GM18519 (cell line): ENCODE results near the gene PPM1E.
"Not testable (repeated sequence)": the region's sequence is repeated elsewhere in the genome, so short reads cannot be mapped to it uniquely, and the experiment has no call there.

Experiments
- ATAC-seq: cut with Tn5 transposase; IDR thresholded peaks from one replicate; pipeline ENCODE4 v1.9.1; 2021; ENCODE audit warnings: mild to moderate bottlenecking, moderate library complexity; ENCODE audit not compliant: unreplicated experiment, low FRiP score

PPM1E gene

DNA sequence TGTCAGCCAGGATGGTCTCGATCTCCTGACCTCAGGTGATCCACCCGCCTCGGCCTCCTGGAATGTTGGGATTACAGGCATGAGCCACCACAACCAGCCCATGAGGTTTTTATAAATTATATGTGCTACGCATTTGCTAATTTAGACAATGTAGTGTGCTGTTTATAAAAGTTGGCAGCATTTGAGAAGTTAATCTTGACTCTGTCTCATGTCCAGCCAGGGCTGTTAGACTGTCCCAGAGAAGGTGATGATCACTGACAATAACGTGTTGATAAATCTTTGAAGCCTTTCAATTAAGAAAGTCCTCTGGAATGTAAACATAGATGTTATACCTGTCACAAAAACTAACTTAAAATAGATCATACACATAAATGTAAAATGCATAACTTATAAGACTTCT is 82.0 kb downstream of the PPM1E start:
- ATAC-seq = no peak

DNA sequence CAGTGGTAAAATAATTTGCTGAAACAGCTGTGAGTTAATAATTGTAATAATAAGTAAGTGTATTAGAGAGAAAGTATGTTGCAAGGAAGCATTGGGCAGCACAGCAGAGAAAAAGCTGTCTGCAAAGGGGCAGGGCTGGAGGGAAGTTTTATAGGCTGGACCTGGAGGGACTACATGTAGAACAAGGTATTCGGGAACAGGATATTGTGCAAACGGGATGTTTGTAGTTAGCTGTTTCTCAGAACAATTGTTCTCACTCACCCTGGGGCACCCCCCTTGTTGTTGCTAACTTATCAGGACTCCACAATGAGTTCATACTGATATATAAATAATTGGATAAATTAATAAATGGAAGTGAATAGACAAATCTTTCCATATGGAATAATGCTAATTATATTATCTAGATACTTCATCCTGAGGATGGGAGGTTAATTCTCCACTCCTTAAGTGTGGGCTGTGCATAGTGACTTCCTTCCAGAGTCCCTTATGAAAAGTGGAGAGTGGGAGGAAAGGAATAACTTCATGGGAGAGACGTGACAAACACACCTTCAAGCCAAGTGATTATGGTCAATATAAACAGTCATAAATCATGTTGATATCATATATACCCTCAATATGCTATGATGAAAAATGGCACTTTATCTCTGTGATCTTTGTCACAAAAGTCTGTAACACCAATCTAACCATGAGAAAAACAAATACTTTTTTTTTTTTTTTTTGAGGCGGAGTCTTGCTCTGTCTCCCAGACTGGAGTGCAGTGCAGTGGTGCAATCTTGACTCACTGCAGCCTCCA is 85.4 kb downstream of the PPM1E start:
- no peak for ATAC-seq

DNA sequence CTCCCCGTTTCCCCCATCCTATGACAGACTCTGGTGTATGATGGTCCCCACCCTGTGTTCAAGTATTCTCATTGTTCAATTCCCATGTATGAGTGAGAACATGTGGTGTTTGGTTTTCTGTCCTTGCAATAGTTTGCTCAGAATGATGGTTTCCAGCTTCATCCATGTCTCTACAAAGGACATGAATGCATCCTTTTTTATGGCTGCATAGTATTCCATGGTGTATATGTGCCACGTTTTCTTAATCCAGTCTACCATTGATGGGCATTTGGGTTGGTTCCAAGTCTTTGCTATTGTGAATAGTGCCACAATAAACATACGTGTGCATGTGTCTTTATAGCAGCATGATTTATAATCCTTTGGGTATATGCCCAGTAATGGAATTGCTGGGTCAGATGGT is 90.8 kb downstream of the PPM1E start:
- not testable (repeated sequence) for ATAC-seq

DNA sequence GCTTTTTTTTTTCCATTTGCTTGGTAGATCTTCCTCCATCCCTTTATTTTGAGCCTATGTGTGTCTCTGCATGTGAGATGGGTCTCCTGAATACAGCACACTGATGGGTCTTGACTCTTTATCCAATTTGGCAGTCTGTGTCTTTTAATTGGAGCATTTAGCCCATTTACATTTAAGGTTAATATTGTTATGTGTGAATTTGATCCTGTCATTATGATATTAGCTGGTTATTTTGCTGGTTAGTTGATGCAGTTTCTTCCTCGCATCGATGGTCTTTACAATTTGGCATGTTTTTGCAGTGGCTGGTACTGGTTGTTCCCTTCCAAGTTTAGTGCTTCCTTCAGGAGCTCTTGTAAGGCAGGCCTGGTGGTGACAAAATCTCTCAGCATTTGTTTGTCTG is 94.5 kb downstream of the PPM1E start:
- not testable (repeated sequence) for ATAC-seq

DNA sequence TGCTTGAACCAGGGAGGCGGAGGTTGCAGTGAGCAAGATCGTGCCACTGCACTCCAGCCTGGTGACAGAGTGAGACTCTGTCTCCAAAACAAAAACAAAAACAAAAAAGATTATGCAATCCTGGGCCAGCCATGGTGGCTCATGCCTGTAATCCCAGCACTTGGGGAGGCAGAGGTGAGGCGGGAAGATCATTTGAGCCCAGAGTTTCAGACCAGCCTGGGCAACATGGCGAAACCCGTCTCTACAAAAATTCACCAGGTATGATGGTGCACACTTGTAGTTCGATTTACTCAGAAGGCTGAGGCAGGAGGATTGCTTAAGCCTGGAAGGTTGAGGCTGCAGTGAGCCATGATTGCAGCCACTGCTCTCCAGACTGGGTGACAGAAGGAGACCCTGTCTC is 109.6 kb downstream of the PPM1E start:
- ATAC-seq = no peak

DNA sequence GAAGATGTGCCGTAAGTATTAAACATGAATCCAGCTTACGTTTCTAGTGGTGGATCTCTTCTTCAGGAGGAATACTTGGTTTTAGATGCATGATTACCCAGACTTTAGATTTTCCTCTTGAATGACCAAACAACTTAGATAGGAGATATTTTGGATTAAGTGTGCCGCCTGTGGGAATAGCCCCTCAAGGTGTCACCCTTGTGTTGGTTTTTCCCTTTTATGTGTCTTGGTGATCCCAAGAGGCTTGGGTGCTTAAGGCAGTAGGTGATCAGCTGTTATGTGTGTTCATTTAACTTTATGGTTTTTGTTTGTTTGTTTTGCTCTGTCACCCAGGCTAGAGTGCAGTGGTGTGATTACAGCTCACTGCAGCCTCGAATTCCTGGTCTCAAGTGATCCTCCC is 115.1 kb downstream of the PPM1E start:
- no peak for ATAC-seq

DNA sequence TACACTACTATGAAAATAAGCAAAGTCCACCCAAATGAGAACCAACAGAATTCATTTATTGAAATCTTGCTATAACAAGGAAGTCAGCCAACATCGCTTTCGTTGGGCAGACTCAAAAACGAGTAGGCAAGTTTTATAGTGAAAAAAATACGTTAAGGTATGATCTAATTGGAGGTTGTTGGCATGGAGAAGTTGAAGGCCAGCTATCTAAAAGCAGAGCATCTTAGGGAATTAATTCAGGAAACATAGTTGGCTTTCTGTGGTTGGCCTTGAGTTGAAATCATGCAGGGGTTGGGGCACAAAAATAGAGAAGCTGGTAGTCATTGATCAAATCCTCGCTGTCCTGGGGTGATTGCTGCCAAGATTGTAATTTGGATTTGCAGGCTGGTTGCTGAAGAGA is 118.3 kb downstream of the PPM1E start:
- ATAC-seq = no peak

DNA sequence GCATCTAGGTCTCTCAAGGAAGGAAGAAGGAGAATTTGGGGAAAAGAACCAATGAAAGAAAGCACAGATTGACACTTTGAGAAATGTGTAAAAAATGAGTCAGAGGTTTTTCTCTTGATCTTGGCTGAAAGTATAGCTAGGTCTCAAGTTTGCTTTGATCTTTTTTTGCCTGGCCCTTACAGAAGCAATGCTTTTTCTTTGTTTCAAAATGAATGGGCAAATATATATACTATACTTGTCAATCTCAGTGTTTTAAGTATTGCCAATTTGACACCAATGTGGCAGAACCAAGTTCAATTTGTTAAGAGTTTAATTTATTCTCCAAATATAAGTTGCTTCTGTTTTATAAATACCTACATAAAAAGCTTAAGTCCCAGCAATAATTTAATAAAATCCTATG is 119.6 kb downstream of the PPM1E start:
- ATAC-seq = no peak

DNA sequence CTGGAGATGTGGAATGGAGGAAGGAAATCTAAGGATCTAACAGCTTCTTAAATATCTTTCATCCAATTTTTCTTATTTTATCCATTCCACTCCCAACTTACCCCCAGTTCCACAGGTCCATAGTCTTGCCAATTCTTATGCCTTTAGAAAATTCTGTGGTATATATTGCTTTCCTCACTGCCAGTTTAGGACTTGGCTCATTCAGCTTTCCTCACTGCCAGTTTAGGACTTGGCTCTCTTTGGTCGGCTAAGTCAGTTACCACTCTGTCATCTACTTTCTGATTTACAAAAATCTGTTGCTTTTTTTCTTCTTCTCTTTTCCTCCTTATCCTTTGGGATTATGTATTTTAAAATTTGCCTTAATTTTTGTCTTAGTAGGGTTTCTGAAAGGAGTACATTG is 128.5 kb downstream of the PPM1E start:
- ATAC-seq = no peak

DNA sequence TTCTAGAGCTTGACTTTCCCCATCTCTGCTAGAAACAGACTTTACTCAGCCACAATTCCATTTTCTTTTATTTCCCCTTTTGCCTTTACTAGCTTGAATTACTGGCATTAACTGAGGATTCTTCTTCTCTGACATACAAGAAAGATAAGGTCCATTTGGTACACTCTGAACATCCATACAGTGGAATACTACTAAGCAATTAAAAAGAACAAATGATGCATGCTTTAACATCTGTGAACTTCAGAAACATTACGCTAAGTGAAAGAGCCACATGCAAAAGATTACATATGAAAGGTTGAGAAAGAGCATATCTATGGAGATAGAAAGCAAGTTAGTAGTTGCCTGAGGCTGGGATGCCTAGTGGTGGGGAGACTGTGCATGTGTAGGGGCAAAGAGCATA is 130.9 kb downstream of the PPM1E start:
- no peak for ATAC-seq

DNA sequence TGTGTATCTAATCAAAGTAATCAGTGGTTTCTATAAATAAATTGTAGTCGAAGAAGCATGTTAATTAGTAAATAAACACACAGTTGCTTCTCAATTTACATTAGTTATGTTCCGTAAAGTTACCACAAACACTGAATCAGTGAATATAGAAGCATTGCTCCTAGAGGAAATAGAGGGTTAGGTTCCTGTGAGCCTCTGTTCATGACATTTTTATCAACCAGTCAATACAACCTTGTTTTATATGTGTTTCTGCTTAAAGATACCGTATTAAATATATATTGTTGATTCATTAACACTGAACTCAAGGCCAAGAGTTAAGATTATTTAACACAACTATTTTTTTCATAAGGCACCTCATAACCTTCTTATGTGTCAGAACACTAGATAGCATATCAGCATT is 134.3 kb downstream of the PPM1E start:
- no peak for ATAC-seq

DNA sequence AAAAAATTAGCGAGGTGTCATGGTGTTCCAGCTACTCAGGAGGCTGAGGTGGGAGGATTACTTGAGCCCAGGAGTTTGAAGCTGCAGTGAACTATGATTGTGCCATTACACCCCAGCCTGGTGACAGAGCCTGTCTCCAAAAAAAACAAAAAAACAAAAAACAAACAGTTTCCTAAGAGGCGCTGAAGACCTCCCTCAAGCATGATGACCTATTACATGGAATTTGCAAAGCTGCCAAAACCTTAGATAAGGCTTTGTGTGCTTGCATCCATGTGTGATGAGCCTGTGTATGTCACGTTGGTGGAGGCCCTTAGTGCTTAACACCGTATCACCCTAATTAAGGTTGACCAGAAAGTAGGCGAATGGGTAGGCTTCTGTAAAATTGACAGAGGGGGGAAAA is 143.5 kb downstream of the PPM1E start:
- ATAC-seq = no peak

DNA sequence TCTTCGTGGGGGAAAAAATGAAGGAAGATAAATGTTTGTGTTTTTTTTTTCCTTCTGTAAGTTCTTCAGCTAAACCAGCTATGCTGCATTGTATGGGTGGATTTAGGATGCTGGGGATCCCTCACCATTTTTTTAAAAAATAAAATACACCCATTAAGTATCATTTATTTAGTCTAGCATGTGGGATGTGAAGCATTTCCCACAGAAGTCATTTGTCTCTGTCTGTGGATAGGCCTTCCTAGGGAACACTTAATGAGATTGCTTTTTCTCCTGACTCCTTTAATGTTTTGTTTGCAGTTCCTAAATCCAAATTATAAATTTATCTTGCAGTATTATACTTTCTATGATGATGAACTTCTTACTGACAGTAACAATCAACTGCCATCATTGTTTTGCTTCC is 146.7 kb downstream of the PPM1E start:
- ATAC-seq = no peak

DNA sequence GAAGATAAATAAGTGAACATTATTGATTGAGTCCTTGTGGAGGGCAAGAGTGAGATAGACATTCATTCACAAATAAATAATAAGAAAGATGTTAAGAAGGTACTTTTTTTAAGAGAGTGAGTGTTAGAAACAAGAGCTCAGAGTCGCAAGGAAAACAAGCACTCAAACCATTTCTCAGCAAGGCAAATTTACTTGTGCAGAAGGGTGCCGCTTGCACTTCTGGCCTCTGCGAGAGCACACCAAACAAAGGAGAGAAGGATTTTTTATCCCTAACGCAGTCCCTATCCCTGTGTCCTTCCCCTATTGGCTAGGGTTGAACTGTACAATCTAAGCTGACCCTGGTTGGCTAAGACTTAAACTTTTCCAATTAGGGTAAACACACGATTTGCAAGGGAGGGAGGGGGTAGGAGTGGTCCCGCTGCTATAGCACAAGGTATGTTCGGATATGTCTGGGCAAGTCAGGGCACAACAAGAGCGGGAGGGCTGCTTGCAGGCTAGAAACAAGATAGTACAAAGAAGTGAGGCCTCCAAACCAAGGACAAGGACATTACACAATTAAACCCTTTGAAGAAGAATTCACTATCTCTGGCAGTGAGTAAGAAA is 156.2 kb downstream of the PPM1E start:
- no peak for ATAC-seq

DNA sequence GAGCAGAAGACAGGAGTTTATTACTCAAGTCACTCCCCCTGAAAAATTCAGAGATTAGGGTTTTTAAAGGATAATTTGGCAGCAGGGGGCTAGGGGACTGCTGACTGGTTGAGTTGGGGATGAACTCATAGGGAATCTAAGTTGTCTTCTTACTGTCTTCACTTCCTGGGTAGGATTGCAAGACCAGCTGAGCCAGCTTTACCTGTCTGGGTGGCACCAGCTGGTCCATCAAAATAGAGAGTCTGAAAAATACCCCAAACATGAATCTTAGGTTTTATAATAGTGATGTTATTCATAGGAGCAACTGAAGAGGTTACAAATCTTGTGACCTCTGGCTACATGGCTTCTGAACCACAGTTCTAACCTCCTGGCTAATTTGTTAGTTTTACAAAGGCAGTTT is 157.9 kb downstream of the PPM1E start:
- no peak for ATAC-seq

DNA sequence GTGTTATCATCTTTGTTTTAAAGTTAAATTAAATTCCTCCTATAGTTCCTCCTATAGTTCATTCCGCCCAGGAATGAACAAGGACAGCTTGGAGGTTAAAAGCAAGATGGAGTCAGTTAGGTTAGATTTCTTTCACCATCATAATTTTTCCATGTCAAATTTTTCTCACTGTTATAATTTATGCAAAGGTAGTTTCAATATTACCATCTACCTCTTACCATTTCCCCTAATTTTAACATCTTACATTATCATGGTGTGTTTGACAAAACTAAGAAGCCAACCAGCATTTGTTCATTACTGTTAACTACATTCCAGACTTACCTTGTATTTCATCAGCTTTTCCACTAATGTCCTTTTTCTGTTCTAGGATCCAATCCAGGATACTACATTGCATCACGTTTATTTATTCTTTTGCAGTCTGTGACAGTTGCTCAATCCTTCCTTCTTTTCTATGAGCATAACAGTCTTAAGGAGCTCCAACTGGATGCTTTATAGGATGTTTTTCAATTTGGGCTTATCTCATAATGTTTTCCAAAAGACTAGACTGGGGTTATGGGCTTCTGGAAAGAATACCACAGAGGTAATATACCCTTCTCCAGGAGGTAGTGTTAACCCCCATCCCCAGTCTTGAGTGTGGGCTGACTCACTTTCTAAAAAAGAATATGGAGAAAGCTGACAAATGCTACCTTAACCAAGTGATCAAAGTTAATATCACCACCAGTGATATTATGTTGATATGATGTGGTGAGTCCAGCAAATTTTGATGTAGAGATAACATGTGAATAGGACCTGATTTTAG is 158.5 kb downstream of the PPM1E start:
- no peak for ATAC-seq

DNA sequence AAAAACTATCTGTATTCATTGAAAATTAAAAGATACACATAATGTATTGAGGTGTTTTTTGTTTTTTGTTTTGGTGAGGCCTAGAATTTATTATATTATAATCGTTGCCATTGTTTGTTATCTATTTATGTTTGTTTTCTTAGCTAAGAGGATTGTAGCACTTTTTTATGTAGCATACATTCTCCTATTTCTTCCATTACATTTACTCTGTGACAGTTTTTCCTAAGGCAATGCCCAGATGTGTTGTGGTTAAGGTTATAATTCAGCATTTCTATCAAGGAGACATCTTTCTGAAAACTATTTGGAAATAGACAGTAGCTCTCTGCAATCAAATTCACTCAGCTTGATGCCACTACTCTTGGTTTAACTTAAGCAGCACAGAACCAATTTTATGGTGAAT is 161.6 kb downstream of the PPM1E start:
- no peak for ATAC-seq

DNA sequence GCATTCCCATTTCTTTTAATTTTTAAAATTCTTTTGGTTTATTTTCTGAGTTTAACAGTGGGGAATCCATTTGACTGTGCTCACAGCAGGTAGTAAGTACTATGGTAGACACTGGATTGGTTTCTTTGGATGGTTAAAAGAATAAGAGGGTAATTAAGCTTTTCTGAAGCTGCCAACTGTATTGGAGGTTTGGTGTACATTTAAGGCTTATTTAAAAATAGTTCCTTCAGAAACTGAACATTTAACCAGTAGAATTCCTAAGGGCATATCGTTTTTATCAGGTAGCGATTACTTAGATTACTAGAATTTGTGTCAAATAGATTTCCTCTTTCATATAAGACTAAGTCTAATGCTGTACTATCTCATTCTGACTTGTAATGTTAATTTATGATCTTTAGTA is 162.4 kb downstream of the PPM1E start:
- no peak for ATAC-seq

DNA sequence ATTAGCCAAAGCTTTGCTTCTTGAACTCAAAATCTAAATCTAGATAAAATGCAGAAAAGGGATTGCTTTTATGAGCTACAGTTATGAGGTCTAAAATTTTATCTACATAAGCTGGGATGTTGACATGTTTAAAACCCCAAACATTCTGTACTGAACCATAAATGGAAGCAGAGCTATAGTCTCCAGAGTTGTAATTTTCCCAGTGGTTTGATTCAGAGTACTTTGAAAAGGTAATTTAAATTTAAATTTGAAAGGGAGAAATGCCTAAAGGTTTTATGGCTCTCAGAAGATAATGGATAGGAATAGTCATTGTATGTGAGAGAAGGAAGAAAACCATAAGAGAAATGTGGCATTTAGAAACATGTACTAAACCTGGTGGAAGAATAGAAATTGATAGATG is 163.2 kb downstream of the PPM1E start:
- no peak for ATAC-seq

DNA sequence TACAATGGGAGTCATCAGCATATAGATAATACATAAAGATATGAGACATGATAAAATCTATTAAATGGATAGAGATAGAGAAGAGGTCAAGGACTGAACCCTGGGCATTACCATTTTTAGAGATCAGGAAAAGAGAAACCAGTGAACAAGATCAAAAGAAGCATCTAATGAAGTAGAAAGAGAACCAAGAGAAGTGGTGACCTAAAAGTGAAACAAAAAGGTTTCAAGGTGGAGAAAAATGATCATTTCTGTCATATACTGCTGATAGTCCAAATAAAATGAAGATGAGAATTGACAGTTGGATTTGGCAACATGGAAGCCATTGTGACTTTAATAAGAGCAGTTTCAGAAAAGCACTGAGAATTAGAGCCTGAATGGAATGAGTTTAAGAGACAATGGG is 165.1 kb downstream of the PPM1E start:
- ATAC-seq = no peak

DNA sequence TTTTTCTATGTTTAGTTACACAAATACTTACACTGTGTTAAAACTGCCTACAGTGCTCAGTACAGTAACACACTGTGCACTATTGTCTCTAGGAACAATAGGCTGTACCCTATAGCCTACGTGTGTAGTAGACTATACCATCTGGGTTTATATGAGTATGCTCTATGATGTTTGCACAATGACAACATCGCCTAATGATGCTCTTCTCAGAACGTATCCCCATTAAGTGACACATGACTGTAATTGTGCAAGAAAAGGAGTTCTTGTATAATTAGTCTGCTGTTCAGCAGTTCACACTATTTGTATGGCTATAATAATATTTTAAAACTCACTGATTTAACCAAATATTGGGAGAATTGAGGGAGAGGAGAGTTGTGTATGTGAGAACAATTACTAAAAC is 177.3 kb downstream of the PPM1E start:
- no peak for ATAC-seq

DNA sequence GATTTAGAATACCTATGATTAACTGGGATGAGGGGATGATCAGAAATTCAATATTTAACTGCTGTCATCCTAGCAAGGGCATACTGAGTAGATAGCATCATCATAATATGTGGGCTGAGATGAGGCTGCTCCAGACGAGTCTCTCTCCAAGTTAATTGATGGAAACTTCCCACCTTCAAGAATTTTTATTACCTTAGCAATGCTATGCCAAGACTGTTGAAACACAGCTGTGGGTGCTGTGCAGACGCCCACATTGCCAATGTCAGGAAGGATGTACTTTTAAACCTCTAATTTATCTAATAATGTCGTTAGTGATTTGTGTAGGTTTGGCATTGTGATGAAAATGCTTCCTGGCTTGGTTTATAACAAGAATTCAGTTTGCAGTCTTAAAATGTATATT is 180.6 kb downstream of the PPM1E start:
- ATAC-seq = no peak
